WERI-Rb-1 (cell line): Measurements from ENCODE around the gene C2orf81.
A peak's percentile ranks its signal among the peaks of the same experiment; 100 is the strongest.

ENCODE experiments used
- DNase-seq: peaks from one replicate; pipeline ENCODE4 v3.0.0-alpha.2; 2020
- H3K27ac ChIP-seq: fragments of 250-450 bp; sonication (Bioruptor Pico); 2 replicates; pipeline ENCODE4 v1.5.1; 2020; ENCODE audit warnings: mild to moderate bottlenecking, moderate library complexity
- H3K27me3 ChIP-seq: fragments of 250-450 bp; sonication (Bioruptor Pico); 2 replicates; pipeline ENCODE4 v1.5.1; 2021; ENCODE audit warnings: mild to moderate bottlenecking, low read depth, moderate library complexity; ENCODE audit not compliant: insufficient read depth, severe bottlenecking
- H3K36me3 ChIP-seq: fragments of 250-450 bp; sonication (Bioruptor Pico); 2 replicates; pipeline ENCODE4 v1.5.1; 2020; ENCODE audit warnings: mild to moderate bottlenecking, moderate library complexity
- H3K4me3 ChIP-seq: 2 replicates; pipeline ENCODE4 v1.5.1; 2011; ENCODE audit warnings: low read depth, mild to moderate bottlenecking, control low read depth, low read length
- H3K9me3 ChIP-seq: fragments of 250-450 bp; sonication (Bioruptor Pico); 2 replicates; pipeline ENCODE4 v1.5.1; 2021; ENCODE audit warnings: mild to moderate bottlenecking, moderate library complexity; ENCODE audit not compliant: severe bottlenecking
- CTCF ChIP-seq: IDR thresholded peaks from 2 replicates; pipeline ENCODE4 v1.5.1; 2011; ENCODE audit warnings: low read depth, mild to moderate bottlenecking, control low read depth, inconsistent platforms, low read length

The C2orf81 gene

GRCh38 chr2:74414441-74414840 lies 7.0 kb downstream of the C2orf81 start:
- no peak for TF ChIP-seq CTCF
- no peak overlapping the region for H3K27ac ChIP-seq
- DNase-seq, result no peak
- H3K27me3 ChIP-seq, result no peaks in the 10 kb centered on the region
- H3K4me3 ChIP-seq, result no peak overlapping the region
- H3K36me3 ChIP-seq, result no peaks in the 10 kb centered on the region
- no peaks in the 10 kb centered on the region for H3K9me3 ChIP-seq

GRCh38 chr2:74413001-74413698 lies 8.3 kb downstream of the C2orf81 start:
- H3K36me3 ChIP-seq, result no peaks in the 10 kb centered on the region
- no peaks in the 10 kb centered on the region for H3K9me3 ChIP-seq
- H3K27me3 ChIP-seq, result no peaks in the 10 kb centered on the region
- H3K27ac ChIP-seq, result no peak overlapping the region
- TF ChIP-seq CTCF, result no peak
- no peak overlapping the region for H3K4me3 ChIP-seq
- DNase-seq, result no peak

- Histone ChIP-seq H3K36me3 (no peaks in the 10 kb centered on the region), H3K9me3 (no peaks in the 10 kb centered on the region), H3K27me3 (no peaks in the 10 kb centered on the region), H3K27ac (no peak overlapping the region), H3K4me3 (no peak overlapping the region)
- no peak for DNase-seq
- TF ChIP-seq CTCF, result no peak
These were observed 13.7 kb downstream of the C2orf81 start for GRCh38 chr2:74407682-74408081.

- Histone ChIP-seq H3K9me3 (no peaks in the 10 kb centered on the region), H3K27me3 (no peaks in the 10 kb centered on the region), H3K36me3 (no peaks in the 10 kb centered on the region), H3K4me3 (no peak overlapping the region), H3K27ac (no peak overlapping the region)
- TF ChIP-seq CTCF, result no peak
- DNase-seq, result no peak
These were observed 15.4 kb downstream of the C2orf81 start for GRCh38 chr2:74406035-74406434.

- Histone ChIP-seq H3K27ac (no peak overlapping the region), H3K36me3 (no peaks in the 10 kb centered on the region), H3K4me3 (no peak overlapping the region), H3K27me3 (no peaks in the 10 kb centered on the region), H3K9me3 (no peaks in the 10 kb centered on the region)
- TF ChIP-seq CTCF, result no peak
- no peak for DNase-seq
These were observed 19.5 kb downstream of the C2orf81 start for GRCh38 chr2:74401891-74402290.

- no peak for DNase-seq
- TF ChIP-seq CTCF, result peak; percentile 61
- Histone ChIP-seq H3K27ac (no peak overlapping the region), H3K27me3 (no peaks in the 10 kb centered on the region), H3K36me3 (no peaks in the 10 kb centered on the region), H3K9me3 (no peaks in the 10 kb centered on the region), H3K4me3 (no peak overlapping the region)
These were observed 21.6 kb downstream of the C2orf81 start for GRCh38 chr2:74399785-74400184.
